Measurements from ENCODE around the gene HHATL. TPM values are rescaled to one million over a fixed set of nuclear protein-coding genes. Genes with fewer than 3 reads are reported as not detected.
A peak's percentile ranks its signal among the peaks of the same experiment; 100 is the strongest.

HHATL gene
- total RNA-seq, 1 donor from 2014 or later: not detected

DNA sequence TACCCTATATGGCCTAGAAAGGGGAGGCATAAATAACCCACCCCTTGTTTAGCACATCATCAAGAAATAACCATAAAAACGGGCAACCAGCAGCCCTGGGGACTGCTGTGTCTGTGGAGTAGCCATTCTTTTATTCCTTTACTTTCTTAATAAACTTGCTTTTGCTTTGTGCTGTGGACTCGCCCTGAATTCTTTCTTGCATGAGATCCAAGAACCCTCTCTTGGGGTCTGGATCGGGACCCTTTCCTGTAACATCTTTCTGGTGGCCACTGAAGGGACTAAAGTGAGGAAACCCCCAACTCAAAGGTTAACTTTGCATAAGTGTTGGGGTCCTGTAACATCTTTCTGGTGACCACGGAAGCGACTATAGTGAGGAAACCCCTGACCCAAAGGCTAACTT, 15.7 kb upstream of the HHATL start:
- Mint-ChIP-seq H3K4me1 (ENCODE audit: low read depth) (no peaks in the 10 kb centered on the region), H3K36me3 (ENCODE audit: low read depth) (no peaks in the 10 kb centered on the region), H3K4me3 (ENCODE audit: unreplicated experiment) (no peak overlapping the region), H3K9me3 (ENCODE audit: low read depth) (no peaks in the 10 kb centered on the region), H3K27me3 (ENCODE audit: low read depth) (peaks cover 21% of the 10 kb centered on the region), H3K27ac (ENCODE audit: unreplicated experiment) (no peak overlapping the region)
- no peak for TF ChIP-seq CTCF (IDR thresholded peaks at IDR 0.05)
- DNase-seq (ENCODE audit: low spot score): peak; percentile 2

DNA sequence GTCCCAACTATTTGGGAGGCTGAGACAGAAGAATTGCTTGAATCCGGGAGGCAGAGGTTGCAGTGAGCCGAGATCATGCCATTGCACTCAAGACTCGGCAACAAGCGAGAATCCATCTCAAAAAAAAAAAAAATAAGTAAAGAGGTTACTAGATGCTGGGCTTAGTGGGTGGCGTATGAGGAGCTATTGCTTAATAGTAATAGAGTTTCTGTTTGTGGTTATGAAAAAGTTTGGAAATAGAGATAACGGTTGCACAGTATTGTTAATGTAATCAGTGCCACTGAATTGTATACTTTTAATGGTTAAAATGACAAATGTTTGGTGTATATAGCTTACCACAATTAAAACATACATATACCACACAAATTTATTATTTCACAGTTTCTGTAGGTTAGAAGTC, 14.7 kb upstream of the HHATL start:
- Mint-ChIP-seq H3K4me1 (ENCODE audit: low read depth) (no peaks in the 10 kb centered on the region), H3K9me3 (ENCODE audit: low read depth) (no peaks in the 10 kb centered on the region), H3K36me3 (ENCODE audit: low read depth) (no peaks in the 10 kb centered on the region), H3K27me3 (ENCODE audit: low read depth) (peaks cover 25% of the 10 kb centered on the region), H3K4me3 (ENCODE audit: unreplicated experiment) (no peak overlapping the region), H3K27ac (ENCODE audit: unreplicated experiment) (no peak overlapping the region)
- TF ChIP-seq CTCF (IDR thresholded peaks at IDR 0.05): no peak
- DNase-seq (ENCODE audit: low spot score): no peak

DNA sequence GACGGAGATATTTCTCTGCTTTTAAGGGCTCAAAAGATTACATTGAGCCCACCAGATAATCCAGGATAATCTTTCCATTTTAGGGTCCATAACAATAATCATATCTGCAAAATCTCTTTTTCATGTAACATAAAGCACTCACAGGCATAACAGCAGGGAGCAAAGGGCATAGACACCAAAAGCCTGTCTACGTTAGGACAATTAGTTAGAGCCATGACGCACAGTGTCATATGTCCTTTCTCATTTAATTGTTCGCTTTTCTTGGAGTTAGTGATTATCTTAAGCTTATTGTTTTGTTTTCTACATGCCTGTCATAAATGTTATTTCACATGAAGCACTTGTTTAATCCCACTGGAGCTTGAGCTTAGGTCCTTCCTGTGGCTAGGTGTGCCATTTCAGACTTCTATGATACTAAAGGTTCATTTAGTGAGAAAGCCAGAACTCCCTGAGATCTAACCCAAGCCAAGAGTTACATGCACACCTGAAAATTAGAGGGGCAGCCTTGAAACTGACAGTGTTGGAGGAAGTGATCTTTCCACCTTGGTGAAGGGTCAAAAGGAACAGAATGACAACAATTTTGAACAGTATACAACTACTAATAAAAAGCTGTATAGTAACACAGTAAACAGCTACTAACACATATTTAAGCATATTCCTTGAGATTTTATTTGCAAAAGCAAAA, 11.7 kb upstream of the HHATL start:
- Mint-ChIP-seq H3K36me3 (ENCODE audit: low read depth) (no peaks in the 10 kb centered on the region), H3K27me3 (ENCODE audit: low read depth) (peaks cover 19% of the 10 kb centered on the region), H3K4me3 (ENCODE audit: unreplicated experiment) (no peak overlapping the region), H3K27ac (ENCODE audit: unreplicated experiment) (no peak overlapping the region), H3K9me3 (ENCODE audit: low read depth) (no peaks in the 10 kb centered on the region), H3K4me1 (ENCODE audit: low read depth) (no peaks in the 10 kb centered on the region)
- DNase-seq (ENCODE audit: low spot score): no peak
- TF ChIP-seq CTCF (IDR thresholded peaks at IDR 0.05): no peak

GRCh38 chr3:42713747-42714146, 11.1 kb upstream of the HHATL start:
- H3K9me3 Mint-ChIP-seq (ENCODE audit: low read depth): no peaks in the 10 kb centered on the region
- DNase-seq (ENCODE audit: low spot score): no peak
- no peak for TF ChIP-seq CTCF (IDR thresholded peaks at IDR 0.05)
- H3K27ac Mint-ChIP-seq (ENCODE audit: unreplicated experiment): no peak overlapping the region
- H3K27me3 Mint-ChIP-seq (ENCODE audit: low read depth): peaks cover 15% of the 10 kb centered on the region
- H3K4me1 Mint-ChIP-seq (ENCODE audit: low read depth): no peaks in the 10 kb centered on the region
- no peak overlapping the region for H3K4me3 Mint-ChIP-seq (ENCODE audit: unreplicated experiment)
- no peaks in the 10 kb centered on the region for H3K36me3 Mint-ChIP-seq (ENCODE audit: low read depth)

- peaks cover 15% of the 10 kb centered on the region for H3K27me3 Mint-ChIP-seq (ENCODE audit: low read depth)
- no peak for TF ChIP-seq CTCF (IDR thresholded peaks at IDR 0.05)
- H3K4me1 Mint-ChIP-seq (ENCODE audit: low read depth): no peaks in the 10 kb centered on the region
- no peaks in the 10 kb centered on the region for H3K36me3 Mint-ChIP-seq (ENCODE audit: low read depth)
- peak; percentile 87 for DNase-seq (ENCODE audit: low spot score)
- H3K4me3 Mint-ChIP-seq (ENCODE audit: unreplicated experiment): no peak overlapping the region
- no peaks in the 10 kb centered on the region for H3K9me3 Mint-ChIP-seq (ENCODE audit: low read depth)
- no peak overlapping the region for H3K27ac Mint-ChIP-seq (ENCODE audit: unreplicated experiment)
Measured at GRCh38 chr3:42712688-42713372, 10.2 kb upstream of the HHATL start.
